Ishikawa (cell line): ENCODE results near the gene NADK.

Source experiments
- CEBPB ChIP-seq: IDR thresholded peaks from 2 replicates; pipeline ENCODE4 v1.6.1; 2012
- CREB1 ChIP-seq: IDR thresholded peaks from 2 replicates; pipeline ENCODE4 v1.6.1; 2012; ENCODE audit warnings: low read depth
- FOXM1 ChIP-seq: IDR thresholded peaks from 2 replicates; pipeline ENCODE4 v1.6.1; 2012; ENCODE audit warnings: low read depth, borderline replicate concordance
- NFIC ChIP-seq: IDR thresholded peaks from 2 replicates; pipeline ENCODE4 v1.6.1; 2012
- RAD21 ChIP-seq: IDR thresholded peaks from 2 replicates; pipeline ENCODE4 v1.6.1; 2012; ENCODE audit warnings: low read depth
- TEAD4 ChIP-seq: IDR thresholded peaks from 2 replicates; pipeline ENCODE4 v1.6.1; 2012
- TF ChIP-seq, protein P1 (sequence below): IDR thresholded peaks from 2 replicates; pipeline ENCODE4 v1.6.1; 2012
- TF ChIP-seq, protein P2 (sequence below): IDR thresholded peaks from 2 replicates; pipeline ENCODE4 v1.6.1; 2012; ENCODE audit warnings: low read depth, mild to moderate bottlenecking
- TF ChIP-seq, protein P3 (sequence below): IDR thresholded peaks from 2 replicates; pipeline ENCODE4 v1.6.1; 2012

DNA sequence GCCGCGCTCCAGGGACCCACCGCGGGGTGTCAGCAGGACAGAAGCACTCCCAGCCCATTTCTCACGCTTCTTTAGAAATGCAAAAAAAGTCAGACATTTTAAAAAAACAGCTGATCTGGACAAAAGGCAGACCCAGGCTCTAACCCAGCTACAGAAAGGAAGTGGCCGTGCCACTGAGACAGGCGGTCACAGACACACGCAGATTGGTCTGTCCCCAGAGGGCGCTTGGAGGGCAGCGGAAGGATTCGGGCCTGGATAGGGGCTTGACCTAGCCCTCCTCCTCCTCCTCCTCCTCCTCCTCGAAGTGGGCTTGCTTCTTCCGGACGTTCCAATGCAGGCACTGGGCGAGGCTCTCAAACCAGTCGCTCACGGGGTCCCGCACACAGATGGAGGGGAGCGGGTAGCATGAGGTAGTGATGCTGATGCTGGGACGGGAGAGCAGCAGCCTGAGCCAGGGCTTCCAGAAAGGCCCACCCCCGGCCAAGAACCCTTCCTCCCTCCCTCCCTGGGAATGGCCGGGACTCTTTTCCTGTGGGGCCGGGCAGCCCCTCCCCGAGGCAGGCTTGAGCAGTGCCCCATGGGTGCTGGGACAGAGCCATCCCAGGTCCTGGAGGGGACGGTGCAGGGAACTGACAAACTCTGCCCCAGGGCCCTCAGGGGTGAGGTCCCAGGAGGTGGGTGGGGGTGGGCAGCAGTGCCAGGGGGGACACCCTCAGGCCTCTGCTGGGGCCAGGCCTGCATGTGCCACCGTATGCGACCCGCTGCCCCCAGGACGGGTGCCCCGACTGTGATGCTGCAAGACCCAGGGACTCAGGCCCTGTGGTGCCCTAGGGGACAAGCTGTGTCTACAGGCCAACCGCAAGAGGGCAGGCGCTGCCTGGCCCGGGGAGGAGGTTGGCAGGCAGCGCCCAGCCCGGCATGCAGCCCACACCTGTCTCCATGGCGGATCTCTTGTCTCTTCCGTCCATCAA lies 25.3 kb downstream of the NADK start:
- TF ChIP-seq CEBPB, result no peak
- no peak for TF ChIP-seq NFIC
- TF ChIP-seq, protein P1, sequence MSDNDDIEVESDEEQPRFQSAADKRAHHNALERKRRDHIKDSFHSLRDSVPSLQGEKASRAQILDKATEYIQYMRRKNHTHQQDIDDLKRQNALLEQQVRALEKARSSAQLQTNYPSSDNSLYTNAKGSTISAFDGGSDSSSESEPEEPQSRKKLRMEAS, result no peak
- TF ChIP-seq, protein P2, sequence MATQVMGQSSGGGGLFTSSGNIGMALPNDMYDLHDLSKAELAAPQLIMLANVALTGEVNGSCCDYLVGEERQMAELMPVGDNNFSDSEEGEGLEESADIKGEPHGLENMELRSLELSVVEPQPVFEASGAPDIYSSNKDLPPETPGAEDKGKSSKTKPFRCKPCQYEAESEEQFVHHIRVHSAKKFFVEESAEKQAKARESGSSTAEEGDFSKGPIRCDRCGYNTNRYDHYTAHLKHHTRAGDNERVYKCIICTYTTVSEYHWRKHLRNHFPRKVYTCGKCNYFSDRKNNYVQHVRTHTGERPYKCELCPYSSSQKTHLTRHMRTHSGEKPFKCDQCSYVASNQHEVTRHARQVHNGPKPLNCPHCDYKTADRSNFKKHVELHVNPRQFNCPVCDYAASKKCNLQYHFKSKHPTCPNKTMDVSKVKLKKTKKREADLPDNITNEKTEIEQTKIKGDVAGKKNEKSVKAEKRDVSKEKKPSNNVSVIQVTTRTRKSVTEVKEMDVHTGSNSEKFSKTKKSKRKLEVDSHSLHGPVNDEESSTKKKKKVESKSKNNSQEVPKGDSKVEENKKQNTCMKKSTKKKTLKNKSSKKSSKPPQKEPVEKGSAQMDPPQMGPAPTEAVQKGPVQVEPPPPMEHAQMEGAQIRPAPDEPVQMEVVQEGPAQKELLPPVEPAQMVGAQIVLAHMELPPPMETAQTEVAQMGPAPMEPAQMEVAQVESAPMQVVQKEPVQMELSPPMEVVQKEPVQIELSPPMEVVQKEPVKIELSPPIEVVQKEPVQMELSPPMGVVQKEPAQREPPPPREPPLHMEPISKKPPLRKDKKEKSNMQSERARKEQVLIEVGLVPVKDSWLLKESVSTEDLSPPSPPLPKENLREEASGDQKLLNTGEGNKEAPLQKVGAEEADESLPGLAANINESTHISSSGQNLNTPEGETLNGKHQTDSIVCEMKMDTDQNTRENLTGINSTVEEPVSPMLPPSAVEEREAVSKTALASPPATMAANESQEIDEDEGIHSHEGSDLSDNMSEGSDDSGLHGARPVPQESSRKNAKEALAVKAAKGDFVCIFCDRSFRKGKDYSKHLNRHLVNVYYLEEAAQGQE, result no peak
- no peak for TF ChIP-seq CREB1
- no peak for TF ChIP-seq TEAD4
- TF ChIP-seq RAD21, result no peak
- TF ChIP-seq FOXM1, result no peak
- TF ChIP-seq, protein P3, sequence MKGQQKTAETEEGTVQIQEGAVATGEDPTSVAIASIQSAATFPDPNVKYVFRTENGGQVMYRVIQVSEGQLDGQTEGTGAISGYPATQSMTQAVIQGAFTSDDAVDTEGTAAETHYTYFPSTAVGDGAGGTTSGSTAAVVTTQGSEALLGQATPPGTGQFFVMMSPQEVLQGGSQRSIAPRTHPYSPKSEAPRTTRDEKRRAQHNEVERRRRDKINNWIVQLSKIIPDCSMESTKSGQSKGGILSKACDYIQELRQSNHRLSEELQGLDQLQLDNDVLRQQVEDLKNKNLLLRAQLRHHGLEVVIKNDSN, result no peak
